ENCODE measurements around the gene ANGPTL2.

Gene ANGPTL2

DNA sequence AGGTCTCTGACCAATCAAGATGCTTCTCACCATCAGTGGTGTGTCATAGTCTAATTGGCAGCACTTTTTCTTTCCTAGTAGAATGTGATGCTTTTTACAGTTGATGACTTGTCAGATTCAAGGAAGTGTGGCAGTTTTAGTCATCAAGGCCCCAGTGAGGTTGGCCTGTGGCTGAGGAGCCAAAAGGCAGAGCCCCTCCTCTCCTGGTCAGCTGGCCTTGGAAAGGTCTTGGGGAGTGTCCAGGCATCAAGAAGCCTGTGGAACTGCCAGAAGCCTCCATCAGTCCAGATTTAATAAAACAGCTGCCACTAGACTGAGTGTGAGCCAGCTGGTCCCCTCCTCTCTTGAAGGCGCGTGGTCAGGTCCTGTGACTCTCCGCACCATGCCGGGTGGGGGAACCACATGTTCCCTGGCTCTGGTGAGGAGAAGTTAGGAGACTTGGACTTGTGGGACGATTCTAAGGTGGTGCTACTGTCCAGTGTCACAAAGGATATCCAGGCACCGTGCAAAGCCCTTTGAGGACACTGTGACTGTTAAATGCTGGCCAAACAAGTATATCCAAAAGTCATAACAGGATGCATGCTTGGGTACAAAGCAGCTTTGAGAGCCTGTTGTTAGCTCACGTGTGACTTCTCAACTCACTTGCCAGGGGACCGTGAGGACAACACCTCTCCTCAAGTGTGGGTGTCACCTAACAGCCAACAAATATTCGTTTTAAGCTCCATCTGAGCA lies 6.1 kb upstream of the ANGPTL2 start:
- Histone ChIP-seq H3K4me3 (ENCODE audit: low read depth in 1 of 2, low read length in 2 of 2) (no peak overlapping the region), H3K4me1 (ENCODE audit: insufficient read depth, low read length) (no peaks in the 10 kb centered on the region), H3K4me2 (ENCODE audit: insufficient read depth, low read length) (no peak overlapping the region), H4K20me1 (ENCODE audit: insufficient read depth, low read length) (0 out of 2 replicates have a peak, but pooled peaks cover 8% of the 10 kb centered on the region), H3K9me3 (ENCODE audit: insufficient read depth, low read length, severe bottlenecking) (no peaks in the 10 kb centered on the region), H3K27me3 (ENCODE audit: insufficient read depth, low read length, poor library complexity) (peaks cover 6% of the 10 kb centered on the region), H3K79me2 (ENCODE audit: insufficient read depth, low read length) (no peaks in the 10 kb centered on the region), H3K36me3 (ENCODE audit: insufficient read depth, low read length) (no peaks in the 10 kb centered on the region), H3K27ac (ENCODE audit: low read length) (no peak overlapping the region), H3K9ac (ENCODE audit: low read depth, low read length) (no peak overlapping the region), H2AFZ (ENCODE audit: low read depth, low read length) (no peak overlapping the region)
- TF ChIP-seq EZH2 (IDR thresholded peaks at IDR 0.05; ENCODE audit: borderline replicate concordance, low read depth, low read length, severe bottlenecking), result no peak
- TF ChIP-seq, protein P1, sequence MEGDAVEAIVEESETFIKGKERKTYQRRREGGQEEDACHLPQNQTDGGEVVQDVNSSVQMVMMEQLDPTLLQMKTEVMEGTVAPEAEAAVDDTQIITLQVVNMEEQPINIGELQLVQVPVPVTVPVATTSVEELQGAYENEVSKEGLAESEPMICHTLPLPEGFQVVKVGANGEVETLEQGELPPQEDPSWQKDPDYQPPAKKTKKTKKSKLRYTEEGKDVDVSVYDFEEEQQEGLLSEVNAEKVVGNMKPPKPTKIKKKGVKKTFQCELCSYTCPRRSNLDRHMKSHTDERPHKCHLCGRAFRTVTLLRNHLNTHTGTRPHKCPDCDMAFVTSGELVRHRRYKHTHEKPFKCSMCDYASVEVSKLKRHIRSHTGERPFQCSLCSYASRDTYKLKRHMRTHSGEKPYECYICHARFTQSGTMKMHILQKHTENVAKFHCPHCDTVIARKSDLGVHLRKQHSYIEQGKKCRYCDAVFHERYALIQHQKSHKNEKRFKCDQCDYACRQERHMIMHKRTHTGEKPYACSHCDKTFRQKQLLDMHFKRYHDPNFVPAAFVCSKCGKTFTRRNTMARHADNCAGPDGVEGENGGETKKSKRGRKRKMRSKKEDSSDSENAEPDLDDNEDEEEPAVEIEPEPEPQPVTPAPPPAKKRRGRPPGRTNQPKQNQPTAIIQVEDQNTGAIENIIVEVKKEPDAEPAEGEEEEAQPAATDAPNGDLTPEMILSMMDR (IDR thresholded peaks at IDR 0.05; ENCODE audit: borderline replicate concordance, extremely low read depth, low read length, poor library complexity, severe bottlenecking), result no peak
- no peak for DNase-seq
- ATAC-seq (ENCODE audit: insufficient read depth, low read depth), result no peak

DNA sequence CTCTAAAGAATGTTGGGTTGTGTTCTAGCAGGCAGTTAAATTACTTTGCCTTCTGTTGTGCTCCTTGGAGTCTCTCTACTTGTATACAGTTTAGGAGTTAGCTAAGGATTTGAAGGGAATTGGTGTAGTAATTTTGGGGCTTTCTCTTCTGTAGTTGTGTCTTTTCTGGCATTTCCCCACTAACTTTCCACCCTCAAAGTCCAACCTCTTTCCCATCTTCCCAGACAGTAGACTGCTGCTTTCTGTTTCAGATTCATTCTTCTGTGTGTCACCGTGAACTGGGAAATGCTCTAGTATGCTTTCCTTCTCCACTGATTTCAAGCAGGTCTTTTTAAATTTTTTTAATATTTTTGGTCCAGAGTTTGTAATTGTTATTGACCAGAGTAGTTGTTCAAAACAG lies 4.5 kb upstream of the ANGPTL2 start:
- Histone ChIP-seq H3K4me1 (ENCODE audit: insufficient read depth, low read length) (no peaks in the 10 kb centered on the region), H3K4me2 (ENCODE audit: insufficient read depth, low read length) (no peak overlapping the region)
- TF ChIP-seq, protein P1 (IDR thresholded peaks at IDR 0.05; ENCODE audit: borderline replicate concordance, extremely low read depth, low read length, poor library complexity, severe bottlenecking), result no peak
- TF ChIP-seq EZH2 (IDR thresholded peaks at IDR 0.05; ENCODE audit: borderline replicate concordance, low read depth, low read length, severe bottlenecking), result no peak

DNA sequence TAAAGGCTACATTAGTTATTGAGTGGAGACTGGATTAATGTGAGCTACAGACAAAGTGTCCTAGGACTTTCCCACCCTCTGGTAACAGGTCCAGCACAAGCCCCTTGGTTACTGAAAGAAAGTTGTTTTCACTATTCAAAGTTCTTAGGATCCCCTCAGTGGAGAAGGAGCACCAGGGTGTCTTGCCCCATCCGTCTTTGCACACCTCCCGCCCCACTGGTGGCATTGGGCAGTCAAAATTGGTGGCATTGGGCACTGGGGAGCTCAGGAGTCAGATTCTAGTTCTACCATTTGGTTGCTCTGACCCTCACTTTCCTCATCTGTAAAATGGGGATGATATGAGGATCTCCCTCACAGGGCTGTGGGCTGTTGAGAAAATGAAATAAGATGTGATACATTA lies 2.4 kb upstream of the ANGPTL2 start:
- Histone ChIP-seq H3K27ac (ENCODE audit: low read length) (no peak overlapping the region), H3K9me3 (ENCODE audit: insufficient read depth, low read length, severe bottlenecking) (no peaks in the 10 kb centered on the region), H3K36me3 (ENCODE audit: insufficient read depth, low read length) (no peaks in the 10 kb centered on the region), H3K27me3 (ENCODE audit: insufficient read depth, low read length, poor library complexity) (peaks cover 6% of the 10 kb centered on the region), H3K9ac (ENCODE audit: low read depth, low read length) (no peak overlapping the region), H4K20me1 (ENCODE audit: insufficient read depth, low read length) (0 out of 2 replicates have a peak, but pooled peaks cover 8% of the 10 kb centered on the region), H2AFZ (ENCODE audit: low read depth, low read length) (no peak overlapping the region), H3K79me2 (ENCODE audit: insufficient read depth, low read length) (no peaks in the 10 kb centered on the region), H3K4me1 (ENCODE audit: insufficient read depth, low read length) (no peaks in the 10 kb centered on the region), H3K4me2 (ENCODE audit: insufficient read depth, low read length) (no peak overlapping the region), H3K4me3 (ENCODE audit: low read depth in 1 of 2, low read length in 2 of 2) (no peak overlapping the region)
- ATAC-seq (ENCODE audit: insufficient read depth, low read depth), result no peak
- no peak for TF ChIP-seq EZH2 (IDR thresholded peaks at IDR 0.05; ENCODE audit: borderline replicate concordance, low read depth, low read length, severe bottlenecking)
- TF ChIP-seq, protein P1 (IDR thresholded peaks at IDR 0.05; ENCODE audit: borderline replicate concordance, extremely low read depth, low read length, poor library complexity, severe bottlenecking), result no peak
- DNase-seq, result no peak

More for the DNA sequence above, 4.5 kb upstream of the ANGPTL2 start:
- H3K27ac ChIP-seq (ENCODE audit: low read length), result no peak overlapping the region
- no peak overlapping the region for H3K4me3 ChIP-seq (ENCODE audit: low read depth in 1 of 2, low read length in 2 of 2)
- DNase-seq (no peak), ATAC-seq (ENCODE audit: insufficient read depth, low read depth) (no peak)
- H3K9ac ChIP-seq (ENCODE audit: low read depth, low read length), result no peak overlapping the region
- no peaks in the 10 kb centered on the region for H3K36me3 ChIP-seq (ENCODE audit: insufficient read depth, low read length)
- H2AFZ ChIP-seq (ENCODE audit: low read depth, low read length), result no peak overlapping the region
- no peaks in the 10 kb centered on the region for H3K79me2 ChIP-seq (ENCODE audit: insufficient read depth, low read length)
- H3K27me3 ChIP-seq (ENCODE audit: insufficient read depth, low read length, poor library complexity), result peaks cover 6% of the 10 kb centered on the region
- H4K20me1 ChIP-seq (ENCODE audit: insufficient read depth, low read length), result 0 out of 2 replicates have a peak, but pooled peaks cover 8% of the 10 kb centered on the region
- H3K9me3 ChIP-seq (ENCODE audit: insufficient read depth, low read length, severe bottlenecking), result no peaks in the 10 kb centered on the region

All from DND-41 (cell line).